Suprapubic skin (tissue), 4 donors: ENCODE data around the gene WSCD1. TPM values are rescaled to one million over a fixed set of nuclear protein-coding genes. Genes with fewer than 3 reads are reported as not detected.

ENCODE experiments used
- DNase-seq, 2 donors: peaks; one replicate each; pipeline ENCODE4 v3.0.0-alpha.2; 2019; ENCODE audit warnings: low spot score in 2 of 2
- H3K27ac ChIP-seq: fragments of 200-600 bp; sonication (generic); one replicate; pipeline ENCODE4 v1.5.1; 2019
- H3K27me3 ChIP-seq: fragments of 200-600 bp; sonication (generic); one replicate; pipeline ENCODE4 v1.5.1; 2019
- H3K36me3 ChIP-seq: fragments of 200-600 bp; sonication (generic); one replicate; pipeline ENCODE4 v1.5.1; 2019
- H3K4me1 ChIP-seq: fragments of 200-600 bp; sonication (generic); one replicate; pipeline ENCODE4 v1.5.1; 2019
- H3K4me3 ChIP-seq: fragments of 200-600 bp; sonication (generic); one replicate; pipeline ENCODE4 v1.5.1; 2019; ENCODE audit warnings: mild to moderate bottlenecking
- H3K9me3 ChIP-seq: fragments of 200-600 bp; sonication (generic); one replicate; pipeline ENCODE4 v1.5.1; 2019
- EP300 ChIP-seq: sonication (generic); formaldehyde crosslinking; IDR thresholded peaks from one replicate; pipeline ENCODE4 v1.6.1; 2017; ENCODE audit warnings: antibody characterized with exemption
- POLR2A ChIP-seq, 2 donors: fragments of 450-650 bp; IDR thresholded peaks; one replicate each; pipeline ENCODE4 v1.6.1; 2017; ENCODE audit warnings: antibody characterized with exemption in 2 of 2, mild to moderate bottlenecking in 2 of 2, moderate library complexity in 2 of 2
- POLR2AphosphoS5 ChIP-seq, 3 donors: sonication (generic); formaldehyde crosslinking; IDR thresholded peaks; one replicate each; pipeline ENCODE4 v1.6.1; 2017; ENCODE audit warnings: antibody characterized with exemption in 3 of 3
- WGBS: methylation state at CpG from one replicate; pipeline ENCODE4 v1.1.5; 2018; 5-methylcytosine and 5-hydroxymethylcytosine counted together
- total RNA-seq, 4 donors: library from RNA; depleted of rRNA; stranded (reverse); fragments of >200 nt; gene quantifications; one replicate each; pipeline ENCODE4 v1.1.0, GENCODE V29; 2016
- TF ChIP-seq, protein P1 (sequence below), 2 donors: fragments of 200-600 bp in 1 of 2; fragments of 450-650 bp in 1 of 2; sonication (generic) in 1 of 2; IDR thresholded peaks; one replicate each; pipeline ENCODE4 v1.5.1; 2016 to 2019; ENCODE audit warnings: antibody characterized with exemption in 2 of 2, mild to moderate bottlenecking in 1 of 2, moderate library complexity in 1 of 2

WSCD1 gene
- total RNA-seq, 4 donors from 2014 or later = 0.76 to 4.9 (median 1.6) TPM

DNA sequence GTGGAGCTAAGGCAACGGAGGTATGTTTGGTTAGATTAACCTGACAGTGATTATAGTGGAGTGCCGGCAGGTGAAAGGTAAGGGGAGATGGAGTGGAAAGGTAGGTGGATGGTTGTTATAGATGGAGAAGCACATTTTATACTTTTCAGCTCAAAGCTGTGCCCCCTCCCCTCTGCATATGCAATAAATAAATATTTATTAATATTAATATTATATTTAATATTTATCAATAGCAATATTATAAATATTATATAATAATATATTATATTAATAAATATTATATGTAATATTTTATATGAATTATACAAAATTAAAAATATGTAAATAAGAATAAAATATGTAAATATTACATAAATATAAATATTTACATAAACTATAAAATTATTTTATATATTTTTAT, 70.0 kb downstream of the WSCD1 start:
- Histone ChIP-seq H3K4me1 (no peaks in the 10 kb centered on the region), H3K9me3 (no peaks in the 10 kb centered on the region), H3K36me3 (no peaks in the 10 kb centered on the region), H3K27me3 (peaks cover 11% of the 10 kb centered on the region), H3K27ac (no peak overlapping the region), H3K4me3 (no peak overlapping the region)
- no peak for DNase-seq
- no peak for TF ChIP-seq POLR2AphosphoS5 (IDR thresholded peaks at IDR 0.05)
- 84% methylated on average over 2 of the region's 2 CpGs for WGBS

DNA sequence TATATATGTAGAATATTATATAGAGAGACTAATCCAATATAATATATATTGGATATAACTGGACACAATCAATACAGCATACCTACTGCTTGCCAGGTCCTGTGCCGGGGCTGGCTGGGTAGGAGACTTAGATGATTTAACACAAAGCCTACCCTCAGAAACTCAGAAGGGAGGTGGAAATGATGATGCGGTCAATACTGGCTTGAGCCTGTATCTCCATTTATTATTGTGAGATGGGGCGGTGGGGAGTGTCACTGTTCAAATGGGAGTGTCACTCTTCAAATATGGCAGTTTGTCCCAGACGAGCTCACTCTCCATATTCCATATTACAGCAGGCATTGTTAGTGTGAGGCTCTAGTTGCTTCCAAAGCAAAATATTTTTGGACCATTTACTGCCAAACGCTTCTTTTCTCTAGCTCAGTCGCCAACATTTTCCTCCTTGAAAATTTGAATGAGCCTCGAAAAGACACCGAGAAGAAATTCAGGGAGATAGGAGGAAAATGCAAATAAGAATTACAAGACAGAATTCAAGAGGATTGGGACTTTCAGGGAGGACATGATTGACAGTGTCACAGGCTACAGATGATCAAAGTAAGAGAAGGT, 70.7 kb downstream of the WSCD1 start:
- no peaks in the 10 kb centered on the region for H3K9me3 ChIP-seq
- H3K4me1 ChIP-seq = no peaks in the 10 kb centered on the region
- no peak for DNase-seq
- TF ChIP-seq EP300 (no peak), POLR2A (IDR thresholded peaks at IDR 0.05) (no peak), POLR2AphosphoS5 (IDR thresholded peaks at IDR 0.05) (no peak)
- TF ChIP-seq, protein P1, sequence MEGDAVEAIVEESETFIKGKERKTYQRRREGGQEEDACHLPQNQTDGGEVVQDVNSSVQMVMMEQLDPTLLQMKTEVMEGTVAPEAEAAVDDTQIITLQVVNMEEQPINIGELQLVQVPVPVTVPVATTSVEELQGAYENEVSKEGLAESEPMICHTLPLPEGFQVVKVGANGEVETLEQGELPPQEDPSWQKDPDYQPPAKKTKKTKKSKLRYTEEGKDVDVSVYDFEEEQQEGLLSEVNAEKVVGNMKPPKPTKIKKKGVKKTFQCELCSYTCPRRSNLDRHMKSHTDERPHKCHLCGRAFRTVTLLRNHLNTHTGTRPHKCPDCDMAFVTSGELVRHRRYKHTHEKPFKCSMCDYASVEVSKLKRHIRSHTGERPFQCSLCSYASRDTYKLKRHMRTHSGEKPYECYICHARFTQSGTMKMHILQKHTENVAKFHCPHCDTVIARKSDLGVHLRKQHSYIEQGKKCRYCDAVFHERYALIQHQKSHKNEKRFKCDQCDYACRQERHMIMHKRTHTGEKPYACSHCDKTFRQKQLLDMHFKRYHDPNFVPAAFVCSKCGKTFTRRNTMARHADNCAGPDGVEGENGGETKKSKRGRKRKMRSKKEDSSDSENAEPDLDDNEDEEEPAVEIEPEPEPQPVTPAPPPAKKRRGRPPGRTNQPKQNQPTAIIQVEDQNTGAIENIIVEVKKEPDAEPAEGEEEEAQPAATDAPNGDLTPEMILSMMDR (IDR thresholded peaks at IDR 0.05) = no peak
- H3K27ac ChIP-seq = no peak overlapping the region
- 84% methylated on average over 8 of the region's 8 CpGs for WGBS
- peaks cover 7% of the 10 kb centered on the region for H3K27me3 ChIP-seq
- no peaks in the 10 kb centered on the region for H3K36me3 ChIP-seq
- no peak overlapping the region for H3K4me3 ChIP-seq

DNA sequence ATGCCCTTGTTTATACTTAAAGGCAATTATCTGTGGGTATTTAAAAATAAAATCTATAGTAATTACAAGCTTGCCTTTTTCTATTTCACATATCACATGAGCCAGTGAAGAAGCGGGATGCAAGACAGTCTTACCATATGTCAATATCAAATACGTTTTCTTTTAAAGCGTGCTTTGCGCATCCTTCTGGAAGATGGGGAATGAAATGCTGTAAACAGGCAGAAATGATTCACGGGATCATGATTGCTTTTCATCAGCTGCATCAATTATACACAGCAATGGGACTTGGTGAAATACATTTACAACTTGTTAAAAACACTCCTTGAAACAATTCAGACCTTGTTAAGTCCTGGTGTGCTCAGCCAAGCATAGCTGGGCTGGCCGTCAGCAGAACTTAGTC, 72.5 kb downstream of the WSCD1 start:
- TF ChIP-seq POLR2A (IDR thresholded peaks at IDR 0.05) (no peak), EP300 (no peak), POLR2AphosphoS5 (IDR thresholded peaks at IDR 0.05) (no peak)
- TF ChIP-seq, protein P1 (IDR thresholded peaks at IDR 0.05) = no peak
- H3K9me3 ChIP-seq = no peaks in the 10 kb centered on the region
- no peak overlapping the region for H3K4me3 ChIP-seq
- no peak for DNase-seq
- no peaks in the 10 kb centered on the region for H3K4me1 ChIP-seq
- H3K27me3 ChIP-seq = no peaks in the 10 kb centered on the region
- H3K36me3 ChIP-seq = no peaks in the 10 kb centered on the region
- no peak overlapping the region for H3K27ac ChIP-seq
- 78% methylated on average over 6 of the region's 6 CpGs for WGBS

DNA sequence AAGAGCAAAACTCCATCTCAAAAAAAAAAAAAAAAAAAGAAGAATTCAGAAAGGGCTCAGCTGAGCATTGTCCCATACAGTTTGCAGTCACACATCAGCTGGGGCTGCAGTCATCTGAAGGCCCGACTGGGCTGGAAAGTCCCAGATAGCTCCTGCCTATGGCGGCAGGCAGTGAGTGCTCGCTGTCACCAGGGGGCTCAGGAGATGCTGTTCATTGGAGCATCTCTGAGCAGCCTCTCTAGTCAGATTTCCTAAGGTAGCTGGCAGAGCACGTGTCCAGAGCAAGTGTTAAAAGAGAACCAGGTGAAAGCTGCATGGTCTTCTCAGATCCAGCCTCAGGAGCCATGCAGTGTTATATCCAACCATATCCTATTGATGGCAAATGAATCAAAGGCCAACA, 75.8 kb downstream of the WSCD1 start:
- H3K4me3 ChIP-seq = no peak overlapping the region
- no peaks in the 10 kb centered on the region for H3K9me3 ChIP-seq
- no peak overlapping the region for H3K27ac ChIP-seq
- 85% methylated on average over 4 of the region's 4 CpGs for WGBS
- no peak for DNase-seq
- H3K4me1 ChIP-seq = no peaks in the 10 kb centered on the region
- no peak for TF ChIP-seq EP300
- no peak for TF ChIP-seq POLR2AphosphoS5 (IDR thresholded peaks at IDR 0.05)
- no peak for TF ChIP-seq POLR2A (IDR thresholded peaks at IDR 0.05)
- TF ChIP-seq, protein P1 (IDR thresholded peaks at IDR 0.05) = no peak
- no peaks in the 10 kb centered on the region for H3K36me3 ChIP-seq
- H3K27me3 ChIP-seq = peaks cover 8% of the 10 kb centered on the region

DNA sequence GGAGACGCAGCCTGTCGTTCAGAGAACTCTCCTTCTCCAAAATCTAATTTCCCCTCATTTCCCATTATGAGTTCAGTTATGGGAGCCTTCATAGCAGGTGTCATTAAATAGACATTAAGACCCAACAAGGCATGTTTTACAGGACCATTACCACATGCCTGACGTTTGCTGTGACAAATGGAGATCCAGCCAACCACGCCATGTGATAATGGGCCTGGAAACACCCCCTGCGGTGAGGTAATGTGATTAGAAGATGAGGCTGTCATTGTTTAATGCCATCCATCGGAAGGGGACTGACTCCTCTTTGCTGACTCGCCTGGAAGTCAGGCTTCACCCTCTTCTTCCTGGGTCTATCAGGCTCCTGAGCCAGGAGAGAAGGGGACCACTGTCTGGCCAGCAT, 76.9 kb downstream of the WSCD1 start:
- TF ChIP-seq POLR2A (IDR thresholded peaks at IDR 0.05) = no peak
- TF ChIP-seq, protein P1 (IDR thresholded peaks at IDR 0.05) = no peak
- TF ChIP-seq POLR2AphosphoS5 (IDR thresholded peaks at IDR 0.05) = no peak
- TF ChIP-seq EP300 = no peak
- WGBS = 73% methylated on average over 7 of the region's 7 CpGs
- no peaks in the 10 kb centered on the region for H3K9me3 ChIP-seq

DNA sequence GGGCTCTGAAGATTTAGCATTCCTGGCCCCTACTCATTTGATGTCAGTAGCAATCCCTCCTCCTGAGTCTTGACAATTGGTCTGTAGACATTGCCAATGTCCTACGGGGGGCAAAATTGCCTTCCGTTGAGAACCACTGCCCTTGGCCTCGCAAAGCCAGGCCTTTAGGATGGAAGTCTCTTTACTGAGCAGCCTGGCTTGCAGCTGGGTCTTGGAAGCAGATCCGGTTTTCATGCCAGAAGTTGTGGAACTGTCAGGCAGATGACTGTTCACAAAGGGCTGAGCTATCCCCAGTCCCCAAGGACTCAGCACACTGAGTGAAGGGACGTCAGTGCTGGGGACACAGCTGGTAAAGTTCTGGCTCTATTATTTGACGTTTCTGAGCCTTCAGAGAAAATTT, 83.2 kb downstream of the WSCD1 start:
- H3K4me1 ChIP-seq = no peaks in the 10 kb centered on the region
- H3K36me3 ChIP-seq = no peaks in the 10 kb centered on the region
- H3K27ac ChIP-seq = no peak overlapping the region
- DNase-seq = no peak
- peaks cover 12% of the 10 kb centered on the region for H3K27me3 ChIP-seq
- H3K9me3 ChIP-seq = no peaks in the 10 kb centered on the region
- TF ChIP-seq, protein P1 (IDR thresholded peaks at IDR 0.05) = no peak
- no peak for TF ChIP-seq POLR2A (IDR thresholded peaks at IDR 0.05)
- no peak for TF ChIP-seq POLR2AphosphoS5 (IDR thresholded peaks at IDR 0.05)
- TF ChIP-seq EP300 = no peak
- WGBS = 64% methylated on average over 6 of the region's 6 CpGs
- no peak overlapping the region for H3K4me3 ChIP-seq

More for the DNA sequence above, 76.9 kb downstream of the WSCD1 start:
- Histone ChIP-seq H3K4me1 (no peaks in the 10 kb centered on the region), H3K27ac (no peak overlapping the region), H3K36me3 (no peaks in the 10 kb centered on the region), H3K4me3 (no peak overlapping the region), H3K27me3 (peaks cover 8% of the 10 kb centered on the region)
- no peak for DNase-seq
